Upper lobe of right lung (tissue), 1 donor: ENCODE data around the gene NSD2. TPM values are rescaled to one million over a fixed set of nuclear protein-coding genes. Genes with fewer than 3 reads are reported as not detected.

ENCODE experiments used
- ATAC-seq: fragments of 200-7000 bp; cut with Tn5 transposase; one replicate; pipeline ENCODE4 v1.9.1; 2020; ENCODE audit warnings: mild to moderate bottlenecking, moderate library complexity
- DNase-seq: peaks from one replicate; pipeline ENCODE4 v3.0.0-alpha.2; 2020
- H3K27ac ChIP-seq: fragments of 200-600 bp; one replicate; pipeline ENCODE4 v1.8.0; 2022
- H3K27me3 ChIP-seq: fragments of 200-600 bp; one replicate; pipeline ENCODE4 v1.8.0; 2022; ENCODE audit warnings: mild to moderate bottlenecking
- H3K36me3 ChIP-seq: fragments of 200-600 bp; one replicate; pipeline ENCODE4 v1.8.0; 2022
- H3K4me1 ChIP-seq: fragments of 200-600 bp; one replicate; pipeline ENCODE4 v1.8.0; 2022
- H3K4me3 ChIP-seq: fragments of 200-600 bp; one replicate; pipeline ENCODE4 v1.8.0; 2022; ENCODE audit warnings: mild to moderate bottlenecking
- H3K9me3 ChIP-seq: fragments of 200-600 bp; one replicate; pipeline ENCODE4 v1.8.0; 2022
- CTCF ChIP-seq: fragments of 200-600 bp; IDR thresholded peaks from one replicate; pipeline ENCODE4 v1.8.0; 2022; ENCODE audit warnings: antibody characterized with exemption
- intact Hi-C: fragments of 100-400 bp; cut with DNase I; formaldehyde crosslinking; loops from one replicate; pipeline ENCODE4 v1.11.0; 2022
- total RNA-seq: library from RNA; stranded (reverse); fragmentation: NEBNext Ultra II Directional; extraction: Animal tissue kit (Norgen Biotek cat#: 25700); gene quantifications from one replicate; pipeline ENCODE4 v1.2.1, GENCODE V29; 2021
- donor health status: DM: no; HTN: yes; CAD: no; lungs with severe emphysema.

NSD2 gene
- total RNA-seq, 1 donor from 2014 or later, result 45.2 TPM

GRCh38 chr4:1989533-1990347, 118.5 kb downstream of the NSD2 start:
- no peak for ATAC-seq
- peaks cover 65% of the 10 kb centered on the region for H3K36me3 ChIP-seq
- DNase-seq, result peak; percentile 60
- no peak for TF ChIP-seq CTCF
- no peak overlapping the region for H3K27ac ChIP-seq
- intact Hi-C loops, result no loop called here
- no peaks in the 10 kb centered on the region for H3K9me3 ChIP-seq
- H3K4me1 ChIP-seq, result no peaks in the 10 kb centered on the region
- H3K4me3 ChIP-seq, result no peak overlapping the region
- H3K27me3 ChIP-seq, result no peaks in the 10 kb centered on the region

- ATAC-seq, result no peak
- Histone ChIP-seq H3K27me3 (no peaks in the 10 kb centered on the region), H3K4me3 (no peak overlapping the region), H3K4me1 (no peaks in the 10 kb centered on the region), H3K36me3 (peaks cover 59% of the 10 kb centered on the region), H3K9me3 (no peaks in the 10 kb centered on the region), H3K27ac (no peak overlapping the region)
- peak; percentile 46 for DNase-seq
- intact Hi-C loops, result no loop called here
- TF ChIP-seq CTCF, result no peak
These were observed 119.1 kb downstream of the NSD2 start for GRCh38 chr4:1990348-1990645.

- ATAC-seq, result no peak
- H3K9me3 ChIP-seq, result no peaks in the 10 kb centered on the region
- peaks cover 55% of the 10 kb centered on the region for H3K36me3 ChIP-seq
- intact Hi-C loops, result no loop called here
- no peak overlapping the region for H3K27ac ChIP-seq
- peak; percentile 37 for DNase-seq
- H3K4me3 ChIP-seq, result no peak overlapping the region
- no peaks in the 10 kb centered on the region for H3K4me1 ChIP-seq
- H3K27me3 ChIP-seq, result no peaks in the 10 kb centered on the region
- no peak for TF ChIP-seq CTCF
These were observed 119.5 kb downstream of the NSD2 start for GRCh38 chr4:1990676-1991075.

GRCh38 chr4:1991087-1991486, 119.9 kb downstream of the NSD2 start:
- intact Hi-C loops, result no loop called here
- Histone ChIP-seq H3K9me3 (no peaks in the 10 kb centered on the region), H3K27me3 (no peaks in the 10 kb centered on the region), H3K4me3 (no peak overlapping the region), H3K36me3 (peaks cover 51% of the 10 kb centered on the region), H3K27ac (no peak overlapping the region), H3K4me1 (no peaks in the 10 kb centered on the region)
- ATAC-seq (no peak), DNase-seq (peak; percentile 27)
- TF ChIP-seq CTCF, result no peak

- no peak for TF ChIP-seq CTCF
- Histone ChIP-seq H3K36me3 (peaks cover 44% of the 10 kb centered on the region), H3K4me1 (no peaks in the 10 kb centered on the region), H3K9me3 (no peaks in the 10 kb centered on the region), H3K27me3 (no peaks in the 10 kb centered on the region), H3K27ac (no peak overlapping the region), H3K4me3 (no peak overlapping the region)
- peak; percentile 64 for DNase-seq
- intact Hi-C loops, result no loop called here
- peak; percentile 28 for ATAC-seq
These were observed 120.6 kb downstream of the NSD2 start for GRCh38 chr4:1991596-1992434.
